Motor neuron (in vitro differentiated cells): Measurements from ENCODE around the gene TSNAX. TPM values are rescaled to one million over a fixed set of nuclear protein-coding genes. Genes with fewer than 3 reads are reported as not detected.
A peak's percentile ranks its signal among the peaks of the same experiment; 100 is the strongest.
"Not testable (repeated sequence)": the region's sequence is repeated elsewhere in the genome, so short reads cannot be mapped to it uniquely, and the experiment has no call there.

Experiments used
- ATAC-seq, 8 experiments: fragments of 200-7000 bp; cut with Tn5 transposase; replicated peaks in 6 of 8; 2 replicates each; pipeline ENCODE4 v1.8.0; 2021; ENCODE audit warnings: mild to moderate bottlenecking in 8 of 8, moderate library complexity in 8 of 8
- H3K27ac ChIP-seq, 2 donors: fragments of 250-450 bp; sonication (Bioruptor Pico); 2 replicates each; pipeline ENCODE4 v1.9.0; 2021; ENCODE audit warnings: antibody characterized with exemption in 2 of 2, mild to moderate bottlenecking in 2 of 2, moderate library complexity in 1 of 2
- H3K4me1 ChIP-seq, 2 donors: fragments of 250-450 bp; sonication (Bioruptor Pico); replicated peaks in 1 of 2; 2 replicates each; pipeline ENCODE4 v1.6.1; 2021; ENCODE audit warnings: antibody characterized with exemption in 2 of 2, mild to moderate bottlenecking in 2 of 2, moderate library complexity in 1 of 2
- H3K4me3 ChIP-seq, 5 donors: fragments of 250-450 bp; sonication (Bioruptor Pico); 2 replicates each; pipeline ENCODE4 v1.9.0; 2021; ENCODE audit warnings: antibody characterized with exemption in 5 of 5, mild to moderate bottlenecking in 5 of 5, moderate library complexity in 4 of 5
- WGBS, 10 experiments: fragments of 450-650 bp; shearing (Covaris generic); methylation state at CpG; one replicate each; pipeline ENCODE4 v1.0.0; 2022; 5-methylcytosine and 5-hydroxymethylcytosine counted together
- in situ Hi-C, 9 experiments: fragments of 400-800 bp; cut with MboI; loops; one replicate each; pipeline ENCODE4 v1.15.0; 2021; ENCODE audit warnings: low sequenced_read_pairs in 9 of 9, low pct_unique_long_range_greater_than_20kb in 2 of 9; ENCODE audit not compliant: unreplicated experiment in 9 of 9
- total RNA-seq, 8 experiments: library from RNA; unstranded; fragments of 300-600 nt; gene quantifications; 2 replicates each; pipeline versions ENCODE4 v1.2.3 to v1.2.4, GENCODE V29; 2022

TSNAX gene
- total RNA-seq, 8 experiments from 2014 or later, result 45.6 to 62.2 (median 48.7) TPM

DNA sequence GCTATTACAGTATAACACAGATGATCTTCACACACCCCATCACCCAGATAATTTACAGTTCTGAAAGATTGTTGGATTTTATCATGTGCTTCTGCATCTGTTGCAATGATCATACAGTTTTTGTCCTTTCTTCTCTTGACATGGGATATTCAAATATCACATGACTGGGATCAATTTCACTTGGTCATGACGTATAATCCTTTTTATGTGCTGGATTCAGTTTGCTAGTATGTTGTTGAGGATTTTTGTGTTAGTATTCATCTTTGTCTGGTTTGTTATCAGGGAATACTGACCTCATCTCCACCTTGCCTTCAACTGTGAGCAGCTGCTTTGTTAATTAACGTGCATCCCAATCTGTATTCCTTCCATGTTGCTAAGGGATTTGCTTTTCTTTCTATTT lies 53.4 kb downstream of the TSNAX start:
- Histone ChIP-seq H3K4me3 (no peak overlapping the region), H3K27ac (no peak overlapping the region), H3K4me1 (peaks cover 5 to 11% of the 10 kb centered on the region in 2 donors)
- WGBS, 10 experiments, result 22 to 79% (median 71%) methylated on average over 1 to 2 of the region's 2 CpGs
- ATAC-seq, result peak in 2 of 8 experiments; percentile 24 to 46
- in situ Hi-C loops, result loop anchor here in 6 of 9 experiments (10.0 to 25.0 kb wide), 4 partner anchors 145 to 227 kb away; no protein-coding TSS in a partner anchor

DNA sequence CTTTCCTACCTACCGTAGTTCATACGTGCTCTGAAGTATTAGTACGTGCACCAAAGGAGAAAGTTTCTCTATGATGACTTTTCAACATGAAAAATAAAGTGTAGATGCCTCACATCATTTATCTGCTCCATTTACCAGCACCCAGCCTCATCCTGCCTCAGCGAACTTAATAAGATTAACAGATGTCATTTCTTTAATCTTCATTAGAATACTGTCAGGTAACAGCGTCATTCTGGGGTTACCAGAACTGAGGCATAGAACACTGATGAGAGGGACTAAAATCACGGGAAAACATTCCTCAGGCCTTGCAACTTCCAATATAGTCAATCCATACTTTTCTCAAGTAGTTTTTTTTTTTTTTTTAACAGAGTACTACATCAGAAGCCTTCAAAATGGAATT lies 54.9 kb downstream of the TSNAX start:
- Histone ChIP-seq H3K27ac (no peak overlapping the region), H3K4me3 (no peak overlapping the region), H3K4me1 (peaks cover 5 to 11% of the 10 kb centered on the region in 2 donors)
- WGBS, 10 experiments, result 65 to 100% (median 93%) methylated on average over 1 to 6 of the region's 6 CpGs
- in situ Hi-C loops, result loop anchor here in 6 of 9 experiments (10.0 to 25.0 kb wide), 4 partner anchors 146 to 229 kb away; no protein-coding TSS in a partner anchor
- ATAC-seq, result no peak

DNA sequence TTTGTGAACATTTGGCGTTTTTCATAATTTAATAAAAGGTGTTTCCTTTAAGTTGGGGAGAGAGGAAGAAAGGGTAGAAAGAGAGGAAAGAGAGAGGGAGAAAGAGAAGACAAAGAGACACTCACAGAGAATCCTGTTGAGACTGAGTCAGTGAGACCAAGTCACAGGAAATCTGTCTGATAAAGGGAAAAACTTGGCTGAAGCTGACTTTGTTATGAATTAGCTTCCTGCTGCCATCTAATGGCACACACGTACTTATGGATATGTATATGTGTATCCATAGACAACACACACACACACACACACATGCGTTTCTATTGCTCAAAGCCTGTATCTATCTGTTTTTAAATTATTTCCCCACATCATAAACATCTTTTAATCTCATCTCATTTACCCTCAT lies 55.6 kb downstream of the TSNAX start:
- H3K27ac ChIP-seq, result no peak overlapping the region
- no peak overlapping the region for H3K4me3 ChIP-seq
- H3K4me1 ChIP-seq, result peaks cover 5 to 11% of the 10 kb centered on the region in 2 donors
- ATAC-seq, result peak in 3 of 8 experiments; percentile 59 to 90 (median 66)
- in situ Hi-C loops, result loop anchor here in 6 of 9 experiments (10.0 to 25.0 kb wide), 4 partner anchors 147 to 229 kb away; no protein-coding TSS in a partner anchor
- 6 to 90% (median 60%) methylated on average over 1 to 3 of the region's 3 CpGs; no CpG with 5 or more reads in 1 of the 10 experiments for WGBS, 10 experiments

DNA sequence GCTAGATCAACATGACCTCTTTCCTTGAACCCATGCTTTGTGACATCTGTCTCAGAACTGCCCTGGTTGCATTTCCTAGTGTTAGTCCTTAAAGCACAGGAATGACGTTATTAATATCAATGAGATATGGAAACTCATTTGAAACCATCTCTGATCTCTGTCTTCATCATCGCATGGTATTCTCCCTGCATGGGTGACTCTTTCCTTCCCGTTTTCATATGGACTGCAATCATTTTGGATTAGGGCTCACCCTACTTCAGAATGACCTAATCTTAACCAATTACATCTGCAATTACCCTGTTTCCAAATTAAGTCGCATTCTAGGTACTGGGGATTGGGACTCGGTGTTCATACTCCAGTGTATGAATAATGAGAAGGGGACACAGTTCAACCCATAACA lies 56.5 kb downstream of the TSNAX start:
- Histone ChIP-seq H3K4me1 (peaks cover 5 to 11% of the 10 kb centered on the region in 2 donors), H3K27ac (no peak overlapping the region), H3K4me3 (no peak overlapping the region)
- ATAC-seq, result no peak
- 50 to 100% (median 91%) methylated on average over 2 to 5 of the region's 5 CpGs; no CpG with 5 or more reads in 2 of the 10 experiments for WGBS, 10 experiments
- in situ Hi-C loops, result loop anchor here in 7 of 9 experiments (5.0 to 25.0 kb wide), 5 partner anchors 148 to 230 kb away; no protein-coding TSS in a partner anchor

DNA sequence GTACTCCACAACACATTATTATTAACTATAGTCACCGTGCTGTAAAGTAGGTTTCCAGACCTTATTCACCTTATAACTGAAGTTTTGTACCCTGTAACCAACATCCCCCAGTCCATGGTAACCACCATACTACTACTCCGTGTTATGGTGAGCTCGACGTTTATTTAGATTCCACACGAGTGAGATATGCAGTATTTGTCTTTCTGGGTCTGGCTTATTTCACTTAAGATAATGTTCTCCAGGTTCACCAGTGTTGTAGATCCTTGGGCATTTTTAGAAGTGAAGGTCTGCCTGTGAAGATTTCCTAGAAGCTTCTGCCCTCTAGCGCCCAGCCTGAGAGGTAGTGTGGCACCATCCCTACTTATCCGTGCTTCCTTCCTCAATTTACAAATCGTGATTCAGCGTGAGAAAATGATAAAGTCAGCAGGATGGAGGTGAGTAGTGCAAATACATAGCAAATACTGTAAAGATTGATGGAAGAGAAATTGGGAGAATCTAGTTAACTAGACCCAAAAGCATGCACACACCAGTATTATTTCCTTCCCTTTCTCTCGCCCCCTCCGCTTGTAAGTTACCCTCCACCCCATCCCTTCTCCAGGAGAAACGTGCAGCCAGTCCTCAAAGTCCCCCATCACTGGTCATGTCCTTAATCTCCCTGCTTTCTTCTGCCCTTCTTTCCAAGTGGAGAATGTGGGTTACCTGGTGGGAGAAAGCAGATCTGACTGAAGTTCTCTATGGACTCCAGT lies 62.2 kb downstream of the TSNAX start:
- no peak overlapping the region for H3K27ac ChIP-seq
- WGBS, 10 experiments, result 0 to 34% (median 9%) methylated on average over 4 to 11 of the region's 12 CpGs; no CpG with 5 or more reads in 1 of the 10 experiments
- no peak overlapping the region for H3K4me3 ChIP-seq
- H3K4me1 ChIP-seq, result no peaks in the 10 kb centered on the region
- in situ Hi-C loops, result loop anchor here in 4 of 9 experiments (25.0 kb wide), 2 partner anchors 153 to 228 kb away; no protein-coding TSS in a partner anchor
- ATAC-seq, result peak in 5 of 8 experiments; percentile 46 to 99 (median 99)

DNA sequence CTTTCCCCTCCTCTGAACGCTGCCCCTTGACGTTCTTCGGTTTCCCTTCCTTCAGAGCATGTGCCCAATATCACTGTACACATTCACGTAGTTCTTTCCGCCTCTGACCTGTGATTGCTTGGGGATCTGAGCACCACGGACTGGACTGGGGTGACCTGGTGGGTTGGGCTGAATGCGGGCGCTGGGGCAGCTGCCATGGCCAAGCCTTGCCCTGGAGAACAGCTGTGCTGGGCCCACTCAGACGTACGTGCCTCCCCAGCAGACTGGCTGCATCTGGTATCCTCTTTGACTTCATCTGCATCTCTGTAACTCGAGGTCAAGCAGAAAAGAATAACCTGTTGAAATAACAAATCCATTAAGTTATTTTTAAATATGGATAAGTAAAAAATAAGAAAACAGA lies 63.0 kb downstream of the TSNAX start:
- H3K4me3 ChIP-seq, result no peak overlapping the region
- H3K4me1 ChIP-seq, result no peaks in the 10 kb centered on the region
- H3K27ac ChIP-seq, result no peak overlapping the region
- ATAC-seq, result peak in 1 of 8 experiments; percentile 21
- 0 to 88% (median 68%) methylated on average over 1 to 11 of the region's 11 CpGs; no CpG with 5 or more reads in 1 of the 10 experiments for WGBS, 10 experiments
- in situ Hi-C loops, result loop anchor here in 4 of 9 experiments (25.0 kb wide), 2 partner anchors 154 to 229 kb away; no protein-coding TSS in a partner anchor

DNA sequence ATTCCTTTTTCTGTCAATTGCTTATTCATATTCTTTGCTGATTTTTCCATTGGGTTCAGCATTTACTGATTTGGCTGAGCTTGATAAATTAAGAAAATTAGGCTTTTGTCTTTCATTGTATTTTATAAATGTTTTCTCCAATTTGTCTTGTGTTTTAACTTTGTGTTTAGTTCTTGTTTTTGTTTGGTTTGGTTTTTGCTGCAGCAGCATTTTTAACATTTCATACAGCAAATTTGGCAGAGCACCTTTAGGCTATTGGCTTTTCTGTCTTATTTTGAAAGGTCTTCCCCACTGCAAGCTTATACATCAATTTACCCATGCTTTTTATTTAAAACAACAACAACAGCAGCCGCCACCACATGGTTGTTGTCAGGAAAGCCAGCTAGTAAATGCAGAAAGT lies 64.3 kb downstream of the TSNAX start:
- Histone ChIP-seq H3K27ac (no peak overlapping the region), H3K4me3 (no peak overlapping the region), H3K4me1 (no peaks in the 10 kb centered on the region)
- in situ Hi-C loops, result loop anchor here in 4 of 9 experiments (25.0 kb wide), 2 partner anchors 156 to 231 kb away; no protein-coding TSS in a partner anchor
- WGBS, 10 experiments, result 0 to 100% (median 50%) methylated on average over 1 of the region's 1 CpG; no CpG with 5 or more reads in 3 of the 10 experiments
- no peak for ATAC-seq

DNA sequence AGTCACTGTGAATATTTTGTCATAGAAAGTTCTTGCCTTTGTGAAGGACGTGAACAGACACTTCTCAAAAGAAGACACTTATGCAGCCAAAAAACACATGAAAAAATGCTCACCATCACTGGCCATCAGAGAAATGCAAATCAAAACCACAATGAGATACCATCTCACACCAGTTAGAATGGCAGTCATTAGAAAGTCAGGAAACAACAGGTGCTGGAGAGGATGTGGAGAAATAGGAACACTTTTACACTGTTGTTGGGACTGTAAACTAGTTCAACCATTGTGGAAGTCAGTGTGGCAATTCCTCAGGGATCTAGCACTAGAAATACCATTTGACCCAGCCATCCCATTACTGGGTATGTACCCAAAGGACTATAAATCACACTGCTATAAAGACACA lies 64.8 kb downstream of the TSNAX start:
- ATAC-seq, H3K27ac ChIP-seq, H3K4me1 ChIP-seq, H3K4me3 ChIP-seq: not testable (repeated sequence)
- in situ Hi-C loops, result loop anchor here in 4 of 9 experiments (25.0 kb wide), 2 partner anchors 156 to 231 kb away; no protein-coding TSS in a partner anchor
- WGBS, 10 experiments, result 78 to 100% (median 82%) methylated on average over 1 of the region's 1 CpG; no CpG with 5 or more reads in 4 of the 10 experiments

DNA sequence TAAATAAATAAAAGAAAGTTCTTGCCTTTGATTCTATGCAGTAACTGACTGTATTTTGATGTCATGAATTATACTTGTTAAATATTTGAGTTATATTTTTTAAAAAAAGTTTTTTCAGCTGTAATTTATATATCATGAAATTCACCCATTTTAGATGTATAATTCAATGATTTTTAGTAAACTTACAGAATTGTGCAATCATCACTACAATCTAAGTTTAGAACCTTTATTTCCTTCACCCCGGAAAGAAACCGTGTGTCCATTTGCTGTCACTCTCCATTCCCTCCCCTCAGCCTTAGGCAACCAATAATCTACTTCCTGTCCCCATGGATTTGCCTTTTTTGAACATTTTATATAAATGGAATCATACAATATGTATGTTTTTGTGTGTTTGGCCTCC lies 65.7 kb downstream of the TSNAX start:
- in situ Hi-C loops, result loop anchor here in 4 of 9 experiments (25.0 kb wide), 2 partner anchors 157 to 232 kb away; no protein-coding TSS in a partner anchor
- WGBS, 10 experiments, result 10 to 100% (median 76%) methylated on average over 1 to 2 of the region's 2 CpGs; no CpG with 5 or more reads in 2 of the 10 experiments

DNA sequence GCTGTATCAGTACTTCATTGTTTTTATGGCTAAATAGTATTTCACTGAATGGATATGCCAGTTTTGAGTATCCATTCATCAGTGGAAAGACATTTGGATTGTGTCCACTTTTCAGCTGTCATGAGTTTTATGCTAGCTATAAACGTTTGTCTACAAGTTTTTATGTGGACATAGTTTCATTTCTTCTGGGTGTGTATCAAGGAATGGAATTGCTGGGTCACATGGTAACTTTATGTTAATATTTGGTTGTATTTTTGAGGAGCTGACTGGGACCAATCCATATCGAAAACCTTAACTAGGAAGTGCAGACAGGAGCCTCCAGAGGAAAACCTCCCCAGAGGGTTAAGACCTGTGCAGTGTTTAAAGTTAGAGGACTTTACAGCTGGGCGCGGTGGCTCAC lies 66.3 kb downstream of the TSNAX start:
- Histone ChIP-seq H3K4me3 (no peak overlapping the region), H3K27ac (no peak overlapping the region), H3K4me1 (no peaks in the 10 kb centered on the region)
- WGBS, 10 experiments, result 62 to 100% (median 83%) methylated on average over 1 to 4 of the region's 4 CpGs; no CpG with 5 or more reads in 1 of the 10 experiments
- ATAC-seq, result no peak
- in situ Hi-C loops, result loop anchor here in 4 of 9 experiments (25.0 kb wide), 2 partner anchors 157 to 232 kb away; no protein-coding TSS in a partner anchor

More for the DNA sequence above, 65.7 kb downstream of the TSNAX start:
- no peak overlapping the region for H3K27ac ChIP-seq
- H3K4me1 ChIP-seq, result no peaks in the 10 kb centered on the region
- H3K4me3 ChIP-seq, result no peak overlapping the region
- ATAC-seq, result no peak

DNA sequence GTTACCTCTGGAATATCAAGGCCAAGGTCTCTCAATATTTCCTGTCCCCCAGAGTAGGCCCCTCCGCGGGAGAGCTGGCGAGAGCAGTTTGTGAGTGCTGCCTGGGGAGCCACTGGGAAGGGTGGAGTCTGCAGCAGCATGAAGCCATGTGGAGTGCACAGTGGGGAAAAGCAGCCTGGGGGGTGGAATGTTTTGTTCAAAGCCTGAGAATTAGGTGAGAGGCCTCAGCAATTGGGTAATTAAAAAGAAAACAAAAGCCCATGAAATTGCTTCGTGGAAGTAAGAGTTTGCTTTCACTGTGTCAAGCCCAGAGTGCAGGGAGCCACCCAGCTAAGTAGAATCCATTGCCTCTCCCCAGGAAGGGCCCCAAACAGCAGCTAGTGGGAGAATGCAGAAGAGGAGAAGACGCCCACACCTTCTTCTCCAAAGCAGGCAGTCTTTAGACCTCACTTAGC lies 67.9 kb downstream of the TSNAX start:
- ATAC-seq, result peak in 4 of 8 experiments; percentile 38 to 92 (median 88)
- in situ Hi-C loops, result loop anchor here in 4 of 9 experiments (25.0 kb wide), 2 partner anchors 159 to 234 kb away; no protein-coding TSS in a partner anchor
- WGBS, 10 experiments, result 21 to 61% (median 53%) methylated on average over 4 to 5 of the region's 5 CpGs; no CpG with 5 or more reads in 4 of the 10 experiments
- no peak overlapping the region for H3K27ac ChIP-seq
- peaks cover 0 to 4% of the 10 kb centered on the region in 2 donors for H3K4me1 ChIP-seq
- no peak overlapping the region for H3K4me3 ChIP-seq

DNA sequence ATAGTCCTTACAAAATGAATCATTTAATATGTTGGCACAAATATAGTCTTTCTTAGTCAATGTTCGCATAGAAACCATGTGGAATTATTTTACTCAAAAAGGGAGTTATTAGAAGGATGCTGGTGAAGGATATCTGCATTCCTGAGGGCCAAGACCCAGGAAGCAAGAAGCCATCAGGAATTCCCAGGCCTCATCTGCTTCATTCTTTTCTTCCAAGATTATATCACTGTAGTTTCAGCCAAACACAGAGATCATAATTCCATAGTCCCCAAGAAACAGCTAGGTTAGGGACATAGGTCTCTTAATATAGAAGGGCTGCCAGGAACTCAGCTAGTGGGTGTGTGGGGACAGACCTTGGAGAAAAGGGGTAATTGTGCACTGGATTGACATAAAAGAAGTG lies 69.5 kb downstream of the TSNAX start:
- ATAC-seq, result no peak
- H3K4me3 ChIP-seq, result no peak overlapping the region
- WGBS, 10 experiments, result 38 to 100% (median 87%) methylated on average over 1 of the region's 1 CpG; no CpG with 5 or more reads in 4 of the 10 experiments
- in situ Hi-C loops, result loop anchor here in 4 of 9 experiments (25.0 kb wide), 2 partner anchors 161 to 236 kb away; no protein-coding TSS in a partner anchor
- no peak overlapping the region for H3K27ac ChIP-seq
- peaks cover 0 to 4% of the 10 kb centered on the region in 2 donors for H3K4me1 ChIP-seq
